SK-N-SH (cell line): Measurements from ENCODE around the gene ASCC3.

Experiments used
- CTCF ChIP-seq: fragments of 200-600 bp; sonication (generic); IDR thresholded peaks from 2 replicates; pipeline ENCODE4 v1.6.1; 2017; ENCODE audit warnings: antibody characterized with exemption, mild to moderate bottlenecking, moderate library complexity
- ELF1 ChIP-seq: IDR thresholded peaks from 2 replicates; pipeline ENCODE4 v1.4.0; 2012
- EP300 ChIP-seq, 2 experiments: IDR thresholded peaks; 2 replicates each; pipeline versions ENCODE4 v1.4.0 to v1.6.1; 2012; ENCODE audit warnings: borderline replicate concordance in 1 of 2, low read depth in 1 of 2, low read length in 1 of 2
- GATA2 ChIP-seq: sonication (generic); formaldehyde crosslinking; IDR thresholded peaks from 2 replicates; pipeline ENCODE4 v1.5.0; 2020; ENCODE audit warnings: mild to moderate bottlenecking, missing genetic modification reagents
- REST ChIP-seq: IDR thresholded peaks from 2 replicates; pipeline ENCODE4 v1.6.1; 2012; ENCODE audit warnings: mild to moderate bottlenecking, low read depth, low read length, moderate library complexity
- RFX5 ChIP-seq: IDR thresholded peaks from 2 replicates; pipeline ENCODE4 v1.6.1; 2012; ENCODE audit warnings: mild to moderate bottlenecking, improper control_type of control experiment, low read length
- RXRA ChIP-seq: IDR thresholded peaks from 2 replicates; pipeline ENCODE4 v1.4.0; 2012; ENCODE audit warnings: low read depth, mild to moderate bottlenecking, borderline replicate concordance
- SIN3A ChIP-seq: IDR thresholded peaks from 2 replicates; pipeline ENCODE4 v1.6.1; 2012; ENCODE audit warnings: low read depth, mild to moderate bottlenecking, low read length, moderate library complexity, borderline replicate concordance
- SMC3 ChIP-seq: IDR thresholded peaks from 2 replicates; pipeline ENCODE4 v1.6.1; 2012; ENCODE audit warnings: low read depth, low read length, improper control_type of control experiment
- TAF1 ChIP-seq: IDR thresholded peaks from 2 replicates; pipeline ENCODE4 v1.6.1; 2012; ENCODE audit warnings: low read depth, mild to moderate bottlenecking, low read length, moderate library complexity, borderline replicate concordance

- no peak for TF ChIP-seq SIN3A
- no peak for TF ChIP-seq CTCF
- TF ChIP-seq EP300 (IDR thresholded peaks at IDR 0.05; ENCODE audit: borderline replicate concordance in 1 of 2, low read depth in 1 of 2, low read length in 1 of 2) = no peak
- no peak for TF ChIP-seq TAF1
- TF ChIP-seq ELF1 = no peak
- TF ChIP-seq GATA2 = no peak
- no peak for TF ChIP-seq RFX5
- TF ChIP-seq RXRA = no peak
- no peak for TF ChIP-seq REST
- no peak for TF ChIP-seq SMC3
Observed at GRCh38 chr6:100790084-100790483, 91.0 kb downstream of the ASCC3 start.
